HG03432 (cell line): ENCODE data around the gene SDC1.
"Not testable (repeated sequence)": the region's sequence is repeated elsewhere in the genome, so short reads cannot be mapped to it uniquely, and the experiment has no call there.

Source experiments
- ATAC-seq: cut with Tn5 transposase; IDR thresholded peaks from one replicate; pipeline ENCODE4 v1.9.1; 2021; ENCODE audit warnings: mild to moderate bottlenecking, moderate library complexity; ENCODE audit not compliant: unreplicated experiment

Gene SDC1

DNA sequence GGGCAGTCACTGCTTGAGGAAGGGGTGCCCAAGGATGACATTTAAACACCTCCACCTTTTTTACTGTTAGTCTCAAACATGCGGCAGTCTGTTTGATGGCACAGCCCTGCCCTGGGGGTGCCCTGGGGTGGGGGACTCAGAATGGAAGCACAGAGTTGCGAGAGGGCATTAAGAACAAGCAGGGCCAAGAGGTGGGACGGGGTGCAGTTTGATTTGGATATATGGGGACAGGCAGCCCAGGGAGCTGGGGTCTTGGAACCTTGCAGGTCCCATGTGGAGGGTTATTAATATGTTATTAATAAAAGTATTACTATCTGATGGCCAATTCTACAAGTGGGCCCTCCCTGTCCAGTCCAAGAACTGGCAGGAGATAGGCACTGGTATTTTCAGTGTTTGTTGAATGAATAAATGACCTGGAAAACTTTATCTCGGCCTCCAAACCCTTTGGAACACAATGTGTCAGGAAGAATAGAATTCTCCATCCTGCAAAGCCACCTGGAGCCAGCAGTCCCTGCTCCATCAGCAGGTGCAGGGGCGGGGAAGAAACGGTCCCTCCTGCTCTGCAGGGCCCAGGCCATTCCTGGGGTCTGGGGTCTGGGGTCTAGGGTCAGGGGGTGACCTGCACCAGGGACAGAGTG, 25.2 kb downstream of the SDC1 start:
- no peak for ATAC-seq

DNA sequence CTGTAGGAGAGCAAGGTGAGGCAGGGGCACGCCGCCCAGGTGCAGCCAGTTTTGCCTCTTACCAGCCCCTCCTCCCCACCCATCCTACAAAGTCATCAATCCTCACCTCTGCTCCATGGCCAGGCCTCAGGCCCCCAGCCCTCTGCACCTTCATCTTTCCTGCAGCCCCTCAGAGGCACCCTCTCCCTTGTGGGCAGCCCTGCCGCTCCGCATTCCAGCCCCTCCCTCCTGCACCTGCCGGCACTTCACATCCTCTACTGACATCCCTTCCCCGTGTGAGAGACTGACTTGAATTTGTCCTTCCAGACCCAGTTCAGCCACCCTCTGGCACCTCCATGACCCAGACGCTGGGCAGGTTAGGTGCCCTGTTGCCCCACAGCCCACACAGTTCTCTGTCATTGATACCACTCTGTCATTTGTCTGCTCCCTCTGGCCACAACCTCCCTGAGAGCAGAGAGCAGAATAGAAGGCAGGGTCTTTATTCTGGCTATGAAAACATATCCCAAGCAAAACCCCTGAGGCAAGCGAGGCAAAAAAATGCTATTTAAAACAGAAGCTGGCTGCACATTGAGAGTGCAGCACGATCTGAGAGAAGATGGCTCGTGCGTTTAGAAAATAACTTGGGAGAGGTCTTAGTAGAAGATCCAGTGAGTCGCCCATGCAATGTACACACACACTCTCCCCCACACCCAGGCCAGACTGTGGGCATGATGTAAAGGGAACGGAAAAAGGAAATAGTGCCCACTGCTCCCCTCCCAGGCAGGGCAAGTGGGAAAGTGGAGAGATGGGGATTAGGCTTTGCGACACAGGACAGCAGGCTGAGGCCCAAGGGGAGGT, 25.9 kb downstream of the SDC1 start:
- ATAC-seq = no peak

DNA sequence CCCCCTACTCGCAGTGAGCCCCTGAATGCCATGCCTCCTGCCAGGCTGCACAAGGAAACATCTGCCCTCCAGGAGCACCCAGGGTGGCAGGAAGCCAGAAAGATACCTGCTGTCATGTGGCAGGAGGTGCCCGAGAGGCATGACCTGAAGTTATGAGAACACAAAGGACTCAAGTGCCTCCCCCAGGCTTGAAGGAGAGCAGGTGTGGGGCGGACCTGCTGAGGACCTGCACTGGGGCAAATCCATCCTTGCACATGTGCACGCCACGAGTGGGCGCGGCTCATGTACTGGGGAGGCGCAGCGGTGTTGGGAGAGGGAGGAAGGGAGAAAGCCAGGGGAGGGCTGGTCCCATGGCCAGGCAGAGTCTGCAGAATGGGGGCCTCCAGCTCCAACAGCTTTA, 26.9 kb downstream of the SDC1 start:
- no peak for ATAC-seq

DNA sequence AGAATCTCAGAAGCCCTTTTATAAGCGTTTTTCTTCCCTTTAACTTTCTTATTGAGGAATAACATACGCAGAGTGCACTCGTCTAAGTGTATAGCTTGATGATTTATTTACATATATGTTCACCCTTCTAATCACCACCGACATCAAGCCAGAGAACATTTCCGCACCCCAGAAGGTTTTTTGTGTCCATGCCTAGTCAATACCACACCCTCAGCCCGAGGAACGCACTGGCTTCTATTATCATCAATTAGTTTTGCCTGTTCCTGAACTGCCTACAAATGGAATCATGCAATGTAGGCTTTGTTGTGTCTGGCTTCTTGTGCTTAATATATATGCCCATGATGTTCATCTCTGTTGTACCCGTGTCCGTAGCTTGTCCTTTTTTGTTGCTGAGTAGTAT, 27.7 kb downstream of the SDC1 start:
- no peak for ATAC-seq

DNA sequence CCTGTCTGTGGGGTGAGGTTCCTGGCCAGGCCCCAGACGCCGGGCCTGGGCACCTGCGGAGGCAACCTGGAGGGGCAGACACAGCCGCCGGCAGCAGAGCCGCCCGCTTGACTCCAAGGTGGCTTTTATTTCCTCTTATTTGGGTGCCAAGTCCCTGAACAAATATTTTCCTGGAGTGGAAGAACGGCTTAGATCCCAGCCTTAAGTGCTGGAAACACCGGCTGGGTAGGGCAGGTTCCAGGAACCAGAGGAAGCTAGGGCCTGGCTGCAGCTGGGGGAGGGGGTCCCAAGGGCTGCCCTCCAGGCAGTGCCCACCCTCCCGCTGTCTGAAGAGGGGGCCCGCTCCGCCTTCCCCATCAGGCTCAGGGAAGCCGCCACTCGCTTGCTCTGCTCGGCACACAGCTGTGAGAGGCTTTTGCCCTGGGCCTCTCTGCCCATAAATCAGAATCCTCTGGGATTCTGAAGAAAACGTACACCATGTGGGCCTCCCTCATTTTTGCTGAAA, 28.2 kb downstream of the SDC1 start:
- no peak for ATAC-seq

DNA sequence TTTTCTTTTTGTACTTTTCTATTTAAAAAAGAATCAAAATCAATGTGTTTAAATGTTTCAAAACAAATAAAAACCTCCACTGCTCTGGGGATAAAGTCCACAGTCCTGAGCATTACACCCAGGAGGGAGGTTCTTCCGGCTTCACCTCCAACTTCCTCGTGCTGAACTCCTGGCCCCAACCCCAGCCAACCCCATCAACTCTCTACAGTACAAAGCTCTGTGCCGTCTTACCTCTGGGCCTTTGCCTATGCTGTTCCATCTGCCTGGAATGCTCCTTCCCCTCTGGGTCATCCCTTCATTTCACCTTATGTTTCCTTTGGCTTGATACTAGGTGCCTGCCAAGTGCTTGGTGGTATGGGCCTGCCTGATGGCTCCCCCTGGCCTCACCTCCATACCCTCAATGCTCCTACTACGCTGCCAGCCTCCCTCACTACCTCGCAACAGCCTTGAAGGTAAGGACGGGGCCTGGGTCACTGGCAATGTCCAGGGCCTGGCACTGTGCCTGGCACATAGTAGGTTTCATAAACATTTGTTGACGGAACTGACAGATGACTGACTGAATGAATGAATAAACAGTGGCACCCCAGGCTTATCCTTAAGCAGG, 28.8 kb downstream of the SDC1 start:
- ATAC-seq = no peak

DNA sequence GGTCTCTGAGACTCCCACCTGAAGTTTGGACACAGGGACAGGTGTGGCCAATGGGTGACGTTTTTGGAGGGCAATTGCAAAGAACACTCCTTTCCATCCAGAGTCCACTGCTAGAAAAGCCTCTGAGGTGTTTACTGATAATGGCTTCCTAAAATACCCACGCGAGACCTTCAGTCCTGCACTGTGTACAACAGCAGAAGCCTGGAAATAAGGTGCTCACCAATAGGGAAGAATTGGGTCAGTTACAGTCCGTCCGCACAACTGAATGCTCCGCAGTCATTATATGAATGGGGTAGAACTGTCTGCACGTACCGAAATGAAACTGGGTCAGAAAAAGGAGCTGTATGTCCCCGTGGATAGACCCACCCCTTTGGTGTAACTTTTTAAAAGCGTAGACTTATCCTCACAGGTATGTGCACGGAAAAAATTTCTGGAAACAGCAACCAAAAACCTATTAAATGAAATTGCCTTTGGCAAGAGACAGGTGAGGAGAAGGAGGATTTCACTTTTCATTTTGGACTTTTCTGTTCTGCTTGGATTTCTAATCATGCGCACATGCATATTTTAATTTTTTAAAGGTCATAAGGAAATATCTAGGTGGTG, 29.4 kb downstream of the SDC1 start:
- ATAC-seq = no peak

DNA sequence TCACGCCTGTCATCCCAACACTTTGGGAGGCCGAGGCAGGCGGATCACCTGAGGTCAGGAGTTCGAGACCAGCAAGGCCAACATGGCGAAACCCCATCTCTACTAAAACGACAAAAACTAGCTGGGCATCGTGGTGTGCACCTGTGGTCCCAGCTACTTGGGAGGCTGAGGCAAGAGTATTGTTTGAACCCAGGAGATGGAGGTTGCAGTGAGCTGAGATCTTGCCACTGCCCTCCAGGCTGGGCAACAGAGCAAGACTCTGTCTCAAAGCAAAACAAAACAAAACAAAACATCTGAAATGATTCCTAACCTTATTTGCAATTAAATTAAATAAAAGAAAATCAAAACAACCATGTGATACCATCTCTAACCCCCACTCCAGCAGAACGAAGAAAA, 29.9 kb downstream of the SDC1 start:
- not testable (repeated sequence) for ATAC-seq

DNA sequence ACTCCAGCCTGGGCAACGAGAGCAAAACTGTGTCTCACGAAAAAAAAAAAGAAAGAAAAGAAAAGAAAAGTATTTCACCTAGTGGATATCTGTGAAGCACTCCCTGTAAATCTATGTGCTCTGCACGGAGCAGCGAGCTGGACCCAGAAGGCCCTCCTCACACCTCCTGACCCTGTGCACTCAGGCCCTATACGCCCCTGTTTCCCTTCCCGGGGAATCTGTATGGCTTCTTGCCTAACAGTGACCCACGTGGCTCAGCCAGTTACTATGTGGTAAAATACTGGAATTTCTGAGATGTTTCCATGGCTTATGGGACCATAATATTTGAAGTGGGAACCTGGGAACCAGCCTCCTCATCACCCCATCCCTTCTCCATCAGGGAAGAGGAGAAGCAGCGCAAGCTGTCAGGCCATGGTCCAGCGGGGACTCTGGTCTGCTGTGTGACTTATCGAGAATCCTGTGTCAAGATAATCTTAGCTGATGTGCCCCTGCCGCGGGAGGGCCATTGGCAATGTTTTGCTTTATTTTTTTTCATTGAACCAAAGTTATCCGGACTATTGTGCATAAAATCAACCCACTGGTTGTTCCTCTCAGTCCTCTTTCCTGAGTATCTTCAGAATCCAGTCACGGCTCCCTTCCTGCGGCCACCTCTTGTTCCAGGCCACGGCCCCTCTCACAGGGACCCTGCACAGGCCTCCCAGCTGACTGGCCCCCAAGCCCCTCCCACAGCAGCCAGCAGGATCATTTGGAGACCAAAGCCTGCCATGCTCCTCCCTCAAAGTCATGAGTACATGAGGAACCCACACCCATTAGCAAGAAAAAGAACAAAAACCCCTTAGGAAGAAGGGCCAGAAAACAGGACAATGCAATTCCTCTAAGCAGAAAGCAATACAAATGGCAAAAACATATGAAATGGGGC, 30.6 kb downstream of the SDC1 start:
- ATAC-seq = no peak

DNA sequence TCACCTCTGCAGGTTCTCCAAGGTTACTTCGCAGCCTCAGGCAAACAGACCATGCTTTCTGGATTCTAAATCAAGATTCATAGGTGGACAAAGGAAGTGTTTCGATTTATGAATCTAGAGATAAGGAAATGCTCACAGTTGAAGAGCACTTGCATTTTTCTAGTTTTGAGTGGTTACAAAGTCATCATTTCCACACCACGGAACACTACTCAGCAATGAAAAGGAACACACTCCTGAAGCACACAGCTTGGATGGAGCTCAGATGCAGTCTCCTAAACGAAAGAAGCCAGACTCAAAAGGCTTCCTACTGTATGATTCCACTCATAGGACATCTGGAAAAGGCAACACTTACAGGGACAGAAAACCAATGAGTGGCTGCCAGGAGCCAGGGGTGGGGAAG, 31.7 kb downstream of the SDC1 start:
- ATAC-seq = no peak

DNA sequence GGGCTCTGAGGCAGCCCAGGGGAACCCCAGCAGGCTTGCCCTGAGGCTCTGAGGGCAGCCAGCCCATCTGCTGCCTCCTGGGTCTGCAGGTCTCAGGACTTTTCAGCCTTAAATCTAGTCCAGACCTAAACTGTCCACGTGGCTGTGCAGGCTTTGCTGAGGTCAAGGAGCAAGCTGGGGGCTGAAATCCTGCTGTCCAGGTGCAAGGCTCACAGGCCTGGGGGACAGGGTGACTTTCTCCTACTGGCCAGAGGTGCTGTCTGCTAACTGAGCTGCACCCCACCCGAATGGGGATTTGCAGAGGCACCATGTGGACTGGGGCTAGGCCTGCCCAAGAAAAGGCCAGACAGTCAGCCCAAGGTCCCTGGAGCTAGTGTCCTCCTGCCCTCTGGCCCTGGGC, 32.1 kb downstream of the SDC1 start:
- ATAC-seq = no peak

DNA sequence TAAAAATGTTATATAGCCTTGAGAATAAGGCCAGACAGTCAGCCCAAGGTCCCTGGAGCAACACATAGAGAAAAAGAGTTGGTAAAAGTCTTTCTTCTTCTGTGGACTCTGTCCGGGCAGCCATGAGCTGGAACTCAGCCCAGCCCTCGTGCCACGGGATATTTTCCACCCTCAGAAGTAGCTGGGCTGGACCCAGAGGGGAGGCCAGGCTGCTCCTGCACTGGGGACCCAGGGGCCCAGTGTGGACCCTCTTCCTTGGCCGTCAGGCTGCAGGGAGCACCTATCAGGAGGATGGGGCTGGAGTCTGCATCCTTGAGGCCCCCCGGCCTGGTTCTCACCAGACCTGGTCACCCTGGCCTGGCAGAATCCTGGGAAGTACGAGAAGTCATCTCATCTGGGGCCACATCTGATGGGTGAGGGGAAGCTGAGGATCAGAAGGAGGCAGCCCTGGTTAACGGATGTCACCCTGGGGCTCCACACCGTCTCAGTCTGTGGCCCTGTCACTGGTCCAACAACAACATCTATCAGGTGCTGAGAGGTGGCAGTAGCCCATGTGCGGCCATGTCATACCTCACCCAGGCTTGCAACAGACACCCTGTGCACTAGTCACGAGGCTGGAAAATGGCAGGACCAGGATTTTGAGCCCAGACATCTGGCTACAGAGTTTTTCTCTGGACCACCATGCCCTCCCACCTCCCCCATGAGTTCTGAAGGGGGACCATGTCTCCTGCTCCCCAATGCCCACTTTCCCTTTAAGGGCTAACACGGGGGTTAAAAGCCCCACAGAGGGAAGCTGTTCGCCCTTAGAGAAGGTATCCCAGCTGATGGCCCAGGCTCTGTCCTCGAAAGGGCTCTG, 33.0 kb downstream of the SDC1 start:
- no peak for ATAC-seq

DNA sequence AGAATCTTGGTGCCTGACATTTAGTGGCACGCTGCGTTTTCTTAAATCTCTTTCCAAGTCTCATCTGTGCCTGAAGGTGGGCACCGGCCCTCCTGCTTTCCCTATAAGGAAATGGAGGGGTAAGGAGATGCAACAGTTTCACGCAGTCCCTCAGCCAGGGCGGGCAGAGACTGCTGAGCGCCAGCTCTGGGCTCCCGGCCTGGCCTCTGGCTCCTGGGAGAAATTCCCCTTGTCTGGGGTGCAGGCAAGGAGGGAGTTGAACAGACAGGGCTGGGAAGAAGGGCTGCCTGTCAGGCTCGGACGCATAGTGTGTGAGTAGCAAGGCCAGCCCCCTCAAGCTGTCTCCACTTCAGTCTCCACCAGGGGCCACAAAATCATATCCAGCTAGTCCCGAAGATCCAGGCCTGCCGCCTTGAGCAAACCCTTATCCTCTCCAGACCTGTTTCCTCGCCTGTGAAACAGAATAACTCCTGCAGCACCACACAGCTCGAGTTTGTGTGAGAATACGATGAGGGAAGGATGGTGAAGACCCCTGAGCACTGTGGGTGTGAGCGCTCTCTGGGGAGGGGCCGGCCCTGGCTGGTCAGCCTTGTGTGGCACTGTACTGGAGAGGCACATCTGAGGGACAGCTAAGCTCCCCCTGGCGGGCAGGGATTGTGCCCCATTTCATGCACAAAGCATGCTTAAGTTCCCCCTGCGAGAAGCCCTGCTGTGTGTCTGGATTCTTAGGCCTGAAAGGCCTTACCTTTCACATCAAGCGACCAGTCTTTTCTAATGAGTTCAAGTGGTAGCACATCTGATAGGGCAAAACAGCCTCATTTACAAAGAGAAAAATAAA, 33.8 kb downstream of the SDC1 start:
- ATAC-seq = no peak

DNA sequence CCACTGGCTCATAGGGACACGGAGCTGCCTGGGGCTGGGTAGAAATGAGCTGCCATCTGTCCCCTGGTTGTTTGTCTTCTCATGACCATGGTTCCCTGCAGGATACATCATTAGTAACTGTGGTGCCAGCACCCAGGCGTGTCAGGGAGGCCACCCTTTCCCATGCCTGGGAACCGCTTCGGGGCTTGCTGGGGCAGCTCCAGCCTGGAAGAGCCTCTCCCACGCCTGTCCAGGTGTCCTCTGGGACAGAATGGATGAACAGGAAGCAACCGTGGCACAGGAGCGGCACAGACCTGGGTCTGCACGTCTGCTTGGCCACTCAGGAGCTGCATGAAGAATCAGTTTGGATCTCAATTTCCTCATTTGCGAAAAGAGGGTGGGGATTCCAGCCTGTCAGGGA, 34.8 kb downstream of the SDC1 start:
- ATAC-seq = no peak

DNA sequence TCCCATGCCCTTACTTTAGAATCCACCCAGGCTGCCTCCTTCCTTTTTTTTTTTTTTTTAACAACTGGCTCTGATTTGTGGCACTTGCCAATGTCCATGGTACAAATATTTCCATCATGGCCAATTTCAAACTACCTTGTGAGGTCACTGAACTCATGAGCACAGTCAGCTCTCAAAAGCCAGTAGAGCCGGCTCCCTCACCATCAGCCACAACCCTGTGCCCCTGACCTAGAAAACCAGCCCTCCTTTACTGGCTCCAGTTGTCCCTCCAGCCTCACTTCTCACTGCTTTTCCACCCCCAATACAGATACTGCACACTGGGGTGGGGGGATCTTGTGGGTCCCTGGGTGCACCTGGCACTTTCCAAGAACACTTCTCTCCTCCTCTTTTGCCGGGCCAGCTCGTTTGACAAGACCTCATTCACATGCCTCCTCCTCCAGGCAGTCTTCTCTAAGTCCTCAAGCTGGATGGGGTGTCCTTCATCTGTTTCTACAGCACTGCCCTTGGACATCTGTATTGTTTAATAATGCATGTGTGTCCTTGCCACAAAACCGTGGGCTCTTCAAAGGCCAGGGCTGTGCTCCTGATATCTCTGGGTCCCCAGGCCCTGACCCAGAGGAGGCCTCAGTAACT, 35.5 kb downstream of the SDC1 start:
- ATAC-seq = no peak

DNA sequence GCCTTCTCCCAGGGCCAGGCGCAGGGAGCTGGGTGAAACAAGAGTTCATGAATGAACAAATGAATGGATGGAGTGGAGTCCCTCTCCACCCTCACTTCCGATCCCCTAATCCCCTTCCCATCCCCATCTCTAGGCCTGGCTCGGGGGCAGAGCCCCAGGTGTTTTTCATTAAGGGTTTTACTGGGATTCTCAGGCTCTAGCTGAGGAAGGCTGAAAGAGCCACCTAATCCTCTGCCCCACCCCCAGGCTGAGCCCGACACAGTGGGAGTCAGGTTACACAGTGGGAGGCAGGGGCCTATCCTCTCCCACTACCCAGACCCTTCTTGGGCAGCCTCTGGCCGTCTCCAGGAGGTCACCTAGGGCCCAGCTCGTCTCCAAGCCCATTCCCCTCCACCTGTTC, 36.1 kb downstream of the SDC1 start:
- ATAC-seq = no peak

DNA sequence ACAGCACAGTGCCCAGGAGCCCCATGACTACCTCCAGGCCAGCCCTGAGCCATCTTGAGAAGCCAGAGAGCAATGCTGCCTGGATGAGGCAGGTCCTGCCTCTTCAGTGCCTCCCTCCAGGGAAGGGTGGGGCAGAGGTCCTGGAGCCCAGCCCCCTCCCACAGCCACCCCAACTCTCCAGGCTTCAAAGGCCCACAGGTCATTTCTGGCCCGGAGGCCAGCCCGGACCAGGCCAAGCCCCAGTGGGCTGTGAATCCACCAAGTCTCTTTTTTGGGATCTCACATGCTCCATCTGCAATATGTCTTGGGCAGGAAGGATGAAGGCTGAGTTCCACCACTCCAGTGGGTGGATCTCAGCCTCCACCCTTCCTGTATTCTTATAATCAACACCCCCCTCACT, 36.7 kb downstream of the SDC1 start:
- ATAC-seq = no peak

DNA sequence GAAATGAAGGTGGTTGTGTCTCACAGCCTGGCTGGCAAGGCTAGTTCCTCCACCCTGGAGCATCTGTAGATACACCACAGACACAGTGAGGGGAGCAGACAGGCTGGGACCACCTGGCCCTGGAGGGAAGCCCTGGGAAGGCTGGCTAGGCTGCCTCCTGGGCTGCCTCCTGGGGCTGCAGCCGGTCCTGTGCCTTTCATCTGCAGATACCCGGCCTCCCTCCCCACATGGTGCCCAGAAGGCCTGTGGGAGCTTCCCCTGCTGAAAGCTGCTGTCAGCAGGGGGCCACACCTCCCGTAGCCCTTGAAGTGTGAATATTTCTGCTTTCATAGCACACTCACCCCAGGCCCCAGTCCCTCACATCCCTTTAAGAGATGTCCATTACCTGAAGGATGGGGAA, 37.6 kb downstream of the SDC1 start:
- peak; percentile 43 for ATAC-seq
